Erythroblast (primary cell): ENCODE measurements around the gene AMMECR1L.

Experiments
- GATA1 ChIP-seq: IDR thresholded peaks from 2 replicates; pipeline ENCODE4 v1.6.1; 2011; ENCODE audit warnings: low read depth, mild to moderate bottlenecking, control low read depth, low read length, moderate library complexity
- POLR2A ChIP-seq: IDR thresholded peaks from 2 replicates; pipeline ENCODE4 v1.6.1; 2011; ENCODE audit warnings: mild to moderate bottlenecking, low read length

DNA sequence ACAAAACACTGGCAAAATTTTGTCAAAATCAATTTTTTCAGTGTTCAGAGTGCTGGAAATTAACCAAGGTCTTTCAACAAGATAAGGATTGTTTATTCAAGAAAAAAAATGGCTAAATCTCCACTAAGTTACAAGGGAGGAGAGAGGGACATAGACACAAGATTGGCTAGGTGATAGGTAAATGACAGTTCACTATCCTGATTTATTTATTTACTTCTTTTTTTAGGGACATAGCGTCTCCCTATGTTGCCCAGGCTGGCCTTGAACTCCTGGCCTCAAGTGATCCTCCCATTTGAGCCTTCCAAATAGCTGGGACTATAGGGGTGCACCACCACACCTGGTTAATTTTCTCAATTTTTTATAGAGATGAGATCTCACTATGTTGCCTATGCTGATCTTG lies 71.1 kb downstream of the AMMECR1L start:
- TF ChIP-seq POLR2A (no peak), GATA1 (no peak)
